Hindlimb muscle (tissue), 1 donor: ENCODE results near the gene RAB5IF. TPM values are rescaled to one million over a fixed set of nuclear protein-coding genes. Genes with fewer than 3 reads are reported as not detected.
"Not testable (repeated sequence)": the region's sequence is repeated elsewhere in the genome, so short reads cannot be mapped to it uniquely, and the experiment has no call there.

Experiments used
- DNase-seq: peaks from one replicate; pipeline ENCODE4 v3.0.0-alpha.2; 2013
- polyA plus RNA-seq: library from polyadenylated mRNA; unstranded; fragments of 120-200 nt; gene quantifications from one replicate; pipeline ENCODE4 v1.2.1, GENCODE V29; 2013; ENCODE audit not compliant: insufficient read length

The RAB5IF gene, protein sequence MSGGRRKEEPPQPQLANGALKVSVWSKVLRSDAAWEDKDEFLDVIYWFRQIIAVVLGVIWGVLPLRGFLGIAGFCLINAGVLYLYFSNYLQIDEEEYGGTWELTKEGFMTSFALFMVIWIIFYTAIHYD
- 41.2 TPM for polyA plus RNA-seq

DNA sequence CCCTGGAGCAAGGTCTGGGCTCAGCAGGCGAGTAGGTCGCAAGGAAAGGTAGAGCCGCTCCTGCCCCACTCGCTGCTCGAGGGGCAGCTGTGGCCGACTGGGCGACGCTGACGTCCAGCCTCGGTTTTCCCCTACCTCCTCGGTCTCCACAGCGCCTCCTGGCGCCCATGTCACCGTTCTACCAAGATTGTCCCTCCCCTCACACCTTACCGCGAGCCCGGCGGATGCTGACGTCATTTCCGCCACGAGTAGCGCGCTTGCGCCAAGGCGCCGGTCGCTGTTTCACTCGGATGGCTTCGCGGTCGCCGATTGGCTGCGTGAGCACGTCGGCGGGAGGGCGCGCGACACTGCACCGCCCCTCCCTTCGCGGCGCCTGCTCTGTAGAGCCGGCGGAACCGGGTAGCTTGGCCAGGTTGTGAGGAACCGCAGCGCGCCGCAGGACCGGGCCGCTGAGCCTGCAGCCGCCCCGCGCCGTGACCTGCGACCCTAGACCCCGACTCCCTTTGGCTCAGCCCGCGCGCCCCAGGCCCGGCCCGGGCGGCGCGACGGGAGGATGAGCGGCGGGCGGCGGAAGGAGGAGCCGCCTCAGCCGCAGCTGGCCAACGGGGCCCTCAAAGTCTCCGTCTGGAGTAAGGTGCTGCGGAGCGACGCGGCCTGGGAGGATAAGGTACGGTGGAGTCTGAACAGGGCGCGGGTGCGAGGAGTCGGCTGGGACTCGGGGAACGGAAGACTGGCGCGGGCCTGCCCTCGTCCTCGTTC is at the start of gene RAB5IF:
RAB5IF (plus strand) TSS at position 381 of the 759 bp plus-strand sequence; CDS start at position 554, 173 bp downstream.
- peak; percentile 100 for DNase-seq

DNA sequence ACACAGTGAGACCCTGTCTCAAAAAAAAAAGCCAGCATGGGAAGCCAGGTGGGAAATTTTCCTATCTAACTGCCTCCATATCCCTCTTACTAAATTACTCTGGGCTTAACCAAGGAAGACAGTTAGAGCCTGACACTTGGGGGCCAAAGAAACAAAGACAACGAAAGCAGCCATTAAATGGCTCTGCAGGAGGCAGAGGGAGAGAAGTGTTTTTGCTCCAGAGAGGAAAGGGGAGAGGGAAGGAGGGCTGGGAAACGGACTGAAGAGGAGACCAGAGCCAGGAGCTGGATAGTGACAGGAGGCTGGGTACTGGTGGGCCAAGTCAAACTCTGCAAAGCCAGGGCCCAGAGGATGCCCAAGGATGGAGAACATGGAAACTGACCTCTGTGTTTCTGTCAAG is 42.9 kb upstream of the RAB5IF start:
- no peak for DNase-seq

DNA sequence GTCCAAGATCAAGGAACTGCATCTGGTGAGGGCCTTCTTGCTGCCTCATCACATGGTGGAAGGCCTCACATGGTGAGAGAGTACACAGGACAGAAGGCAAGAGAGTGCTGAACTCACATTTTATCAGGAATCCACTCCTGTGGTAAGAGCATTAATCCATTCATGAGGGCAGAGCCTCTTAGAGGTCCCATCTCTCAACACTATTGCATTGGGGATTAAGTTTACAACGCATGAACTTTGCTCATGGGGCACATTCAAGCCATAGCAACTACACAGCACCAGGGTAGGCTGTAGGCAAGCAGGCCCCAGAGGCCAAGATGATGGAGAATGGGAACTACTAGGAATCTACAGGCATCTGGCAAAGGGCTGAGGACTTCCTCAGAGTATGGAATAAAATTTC is 42.2 kb upstream of the RAB5IF start:
- DNase-seq: no peak

DNA sequence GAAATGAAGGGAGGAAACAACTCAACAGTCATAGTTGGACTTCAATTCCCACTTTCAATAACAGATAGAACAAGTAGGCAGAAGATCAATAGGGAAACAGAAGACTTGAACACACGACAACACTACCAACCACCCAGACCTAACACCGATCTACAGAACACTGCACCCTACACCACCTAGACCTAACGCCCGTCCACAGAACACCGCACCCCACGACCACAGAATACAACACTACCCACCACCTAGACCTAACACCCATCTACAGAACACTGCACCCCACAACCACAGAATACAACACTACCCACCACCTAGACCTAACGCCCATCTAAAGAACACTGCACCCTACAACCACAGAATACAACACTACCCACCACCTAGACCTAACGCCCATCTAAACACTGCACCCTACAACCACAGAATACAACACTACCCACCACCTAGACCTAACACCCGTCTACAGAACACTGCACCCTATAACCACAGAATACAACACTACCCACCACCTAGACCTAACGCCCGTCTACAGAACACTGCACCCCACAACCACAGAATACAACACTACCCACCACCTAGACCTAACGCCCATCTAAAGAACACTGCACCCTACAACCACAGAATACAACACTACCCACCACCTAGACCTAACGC is 41.4 kb upstream of the RAB5IF start:
- DNase-seq: not testable (repeated sequence)

DNA sequence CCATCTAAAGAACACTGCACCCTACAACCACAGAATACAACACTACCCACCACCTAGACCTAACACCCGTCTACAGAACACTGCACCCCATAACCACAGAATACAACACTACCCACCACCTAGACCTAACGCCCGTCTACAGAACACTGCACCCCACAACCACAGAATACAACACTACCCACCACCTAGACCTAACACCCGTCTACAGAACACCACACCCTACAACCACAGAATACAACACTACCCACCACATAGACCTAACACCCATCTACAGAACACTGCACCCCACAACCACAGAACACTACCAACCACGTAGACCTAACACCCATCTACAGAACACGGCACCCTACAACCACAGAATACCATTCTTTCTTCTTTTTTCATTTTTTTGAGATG is 40.9 kb upstream of the RAB5IF start:
- not testable (repeated sequence) for DNase-seq

DNA sequence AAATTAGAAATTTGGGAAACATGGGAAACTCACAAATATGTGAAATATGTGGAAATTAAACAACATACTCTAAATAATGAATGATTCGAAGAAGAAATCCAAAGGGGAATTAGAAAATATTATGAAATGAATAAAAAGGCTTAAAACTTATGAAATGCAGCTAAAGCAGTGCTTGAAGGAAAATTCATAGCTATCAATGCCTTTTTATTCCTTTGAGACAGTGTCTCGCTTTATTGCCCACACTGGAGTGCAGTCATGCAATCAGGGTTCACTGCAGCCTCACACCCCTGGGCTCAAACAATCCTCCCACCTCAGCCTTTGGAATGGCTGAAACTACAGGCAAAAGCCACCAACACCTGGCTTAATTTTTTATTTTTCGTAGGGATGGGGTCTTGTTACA is 40.1 kb upstream of the RAB5IF start:
- no peak for DNase-seq

DNA sequence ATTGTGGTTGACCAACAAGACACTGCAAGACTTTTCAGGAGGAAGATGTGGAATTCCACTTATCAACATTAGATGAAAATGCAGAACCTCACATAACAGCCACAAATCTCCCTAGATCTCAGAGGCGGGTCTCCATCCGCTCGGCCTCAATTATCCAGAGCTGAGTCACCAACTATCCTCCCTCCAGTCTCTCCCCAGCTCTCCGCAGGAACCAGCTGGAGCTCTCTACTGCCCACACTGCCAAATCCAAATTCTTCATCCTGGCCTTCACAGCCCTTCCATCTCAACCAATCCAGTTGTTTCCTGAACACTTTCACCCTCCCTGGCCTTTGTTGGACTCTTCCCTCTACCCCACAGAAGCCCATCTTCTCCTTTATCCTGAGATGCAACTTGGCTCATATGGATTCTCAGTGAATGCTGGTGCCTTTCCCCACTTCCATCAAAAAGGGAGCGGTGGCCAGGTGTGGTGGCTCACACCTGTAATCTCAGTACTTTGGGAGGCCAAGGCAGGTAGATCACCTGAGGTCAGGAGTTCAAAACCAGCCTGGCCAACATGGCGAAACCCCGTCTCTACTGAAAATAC is 35.6 kb upstream of the RAB5IF start:
- DNase-seq: no peak

DNA sequence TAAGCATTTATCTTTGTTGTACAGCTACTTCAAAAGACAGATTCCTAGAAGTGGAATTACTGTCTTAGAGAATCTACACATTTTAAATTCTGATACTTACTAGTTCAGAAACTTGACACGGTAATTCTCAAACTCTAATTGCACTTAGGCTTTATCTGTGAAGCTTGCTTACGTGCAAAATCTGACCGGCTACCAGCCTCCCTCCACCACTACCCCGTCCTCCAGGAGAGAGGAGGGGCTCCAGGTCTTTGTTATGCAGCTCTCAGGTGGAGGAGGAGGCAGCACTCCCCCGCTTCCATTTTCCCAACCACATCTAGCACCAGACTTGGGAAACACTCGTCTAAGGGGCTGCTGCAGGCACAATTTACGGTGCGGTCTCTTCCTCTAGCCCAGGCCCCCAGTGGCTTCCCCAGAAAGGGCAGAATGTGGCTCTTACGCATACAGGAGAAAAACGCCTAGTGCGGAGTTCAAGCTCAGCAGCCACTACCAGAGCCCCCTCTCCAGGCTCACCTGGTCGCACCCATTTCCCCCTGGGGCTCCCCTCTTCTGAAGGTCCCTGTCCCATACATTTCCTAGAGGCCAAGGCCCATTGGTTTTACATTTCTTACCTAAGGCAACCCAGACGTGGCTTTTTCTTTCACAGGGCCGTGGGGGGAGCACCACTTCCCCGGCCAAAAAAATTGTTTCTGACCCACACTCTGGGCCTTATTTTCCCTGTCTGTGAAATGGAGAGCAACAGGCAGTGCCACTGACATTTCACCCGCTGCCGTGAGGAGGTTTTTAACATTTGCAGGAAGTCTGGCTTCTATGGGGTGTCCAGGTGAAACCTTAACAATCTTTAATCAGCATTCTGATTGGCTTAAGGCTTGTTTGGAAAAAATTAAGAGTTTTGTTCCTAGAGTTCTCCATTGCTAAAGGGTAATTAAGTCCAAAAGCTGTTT is 33.7 kb upstream of the RAB5IF start:
- no peak for DNase-seq

DNA sequence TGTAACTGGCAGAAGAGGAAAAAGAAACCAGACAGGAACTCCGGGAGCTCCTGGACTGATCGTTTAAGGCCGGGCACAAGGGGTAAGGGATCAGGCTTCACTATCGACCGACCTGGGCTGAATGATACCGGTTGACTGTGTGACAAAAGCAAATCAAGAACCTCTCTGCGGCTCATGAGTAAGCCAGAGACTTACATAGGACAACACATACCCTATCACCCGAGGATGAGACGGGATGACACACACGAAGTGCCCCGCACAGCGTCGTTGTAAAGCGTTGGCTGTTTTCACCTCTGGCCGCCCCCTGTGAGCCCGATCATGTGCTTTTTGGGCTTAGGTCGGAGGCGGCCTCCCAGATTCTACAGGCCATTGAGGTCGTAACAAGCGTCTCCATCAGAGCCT is 32.9 kb upstream of the RAB5IF start:
- DNase-seq: no peak

DNA sequence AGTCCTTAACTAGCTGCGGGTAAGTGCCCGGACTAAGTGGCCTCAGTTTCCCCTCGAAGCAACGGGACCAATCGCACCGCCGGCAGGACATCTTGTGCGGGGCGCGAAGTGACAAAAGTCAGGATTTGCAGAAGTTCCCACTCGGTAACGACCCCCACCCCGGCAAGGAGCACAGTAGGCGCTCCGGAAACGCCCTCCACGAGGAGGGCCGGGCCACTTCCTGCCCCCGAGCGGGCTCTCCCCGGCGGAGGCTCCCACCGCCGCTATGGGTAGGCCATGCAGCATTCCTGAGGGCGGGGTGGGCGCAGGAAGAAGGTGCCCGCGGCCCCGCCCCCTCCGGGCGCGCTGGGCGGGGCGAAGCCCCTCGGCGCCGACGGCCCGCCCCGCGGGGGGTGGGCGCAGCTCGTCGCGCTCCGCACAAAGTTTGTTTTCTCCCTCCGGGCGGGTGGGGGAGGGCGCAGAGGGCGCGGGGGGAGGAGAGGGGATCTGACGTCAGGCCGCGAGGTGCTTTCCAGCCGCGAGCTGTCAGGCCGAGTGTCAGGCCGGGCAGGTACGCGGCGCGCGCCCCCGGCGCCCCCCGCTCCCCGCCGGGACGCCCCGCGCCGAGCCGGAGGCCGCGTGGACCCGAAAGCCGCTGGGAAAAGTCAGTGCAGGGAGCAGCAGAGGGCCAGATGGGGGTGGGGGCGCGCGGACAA is 32.3 kb upstream of the RAB5IF start, which contains the start of gene TGIF2:
TGIF2 (plus strand) TSS at position 495 of the 695 bp plus-strand sequence. CDS start 5,178 bp downstream, outside the sequence.
- DNase-seq: peak; percentile 89

DNA sequence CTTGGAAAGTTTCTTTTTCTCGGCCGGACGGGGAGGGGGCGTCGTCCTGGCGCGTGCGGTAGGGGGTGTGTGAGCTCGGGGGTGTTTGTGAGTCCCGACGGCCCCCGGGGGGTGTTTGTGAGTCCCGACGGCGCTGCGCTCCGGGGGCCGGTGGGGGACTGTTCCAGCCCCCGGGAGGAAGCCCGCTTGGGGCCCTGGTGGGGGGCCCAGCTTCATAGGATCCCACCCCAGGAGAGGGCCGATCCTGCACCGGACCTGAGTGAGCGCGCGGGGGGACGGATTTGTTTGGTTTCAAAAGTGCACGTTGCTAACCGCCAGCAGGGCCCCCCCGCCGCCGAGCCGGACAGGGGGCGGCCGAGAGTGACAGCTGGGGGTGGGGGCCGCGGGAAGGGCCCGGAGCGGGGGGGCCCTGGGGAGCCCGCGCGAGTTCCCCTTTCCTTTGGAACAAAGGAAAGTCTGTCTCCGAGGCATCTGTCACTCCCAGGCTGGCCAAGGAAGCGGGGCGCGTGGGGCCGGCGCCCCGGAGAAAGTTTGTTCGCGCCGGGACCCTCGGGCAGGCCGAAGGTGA is 31.7 kb upstream of the RAB5IF start:
- peak; percentile 45 for DNase-seq

DNA sequence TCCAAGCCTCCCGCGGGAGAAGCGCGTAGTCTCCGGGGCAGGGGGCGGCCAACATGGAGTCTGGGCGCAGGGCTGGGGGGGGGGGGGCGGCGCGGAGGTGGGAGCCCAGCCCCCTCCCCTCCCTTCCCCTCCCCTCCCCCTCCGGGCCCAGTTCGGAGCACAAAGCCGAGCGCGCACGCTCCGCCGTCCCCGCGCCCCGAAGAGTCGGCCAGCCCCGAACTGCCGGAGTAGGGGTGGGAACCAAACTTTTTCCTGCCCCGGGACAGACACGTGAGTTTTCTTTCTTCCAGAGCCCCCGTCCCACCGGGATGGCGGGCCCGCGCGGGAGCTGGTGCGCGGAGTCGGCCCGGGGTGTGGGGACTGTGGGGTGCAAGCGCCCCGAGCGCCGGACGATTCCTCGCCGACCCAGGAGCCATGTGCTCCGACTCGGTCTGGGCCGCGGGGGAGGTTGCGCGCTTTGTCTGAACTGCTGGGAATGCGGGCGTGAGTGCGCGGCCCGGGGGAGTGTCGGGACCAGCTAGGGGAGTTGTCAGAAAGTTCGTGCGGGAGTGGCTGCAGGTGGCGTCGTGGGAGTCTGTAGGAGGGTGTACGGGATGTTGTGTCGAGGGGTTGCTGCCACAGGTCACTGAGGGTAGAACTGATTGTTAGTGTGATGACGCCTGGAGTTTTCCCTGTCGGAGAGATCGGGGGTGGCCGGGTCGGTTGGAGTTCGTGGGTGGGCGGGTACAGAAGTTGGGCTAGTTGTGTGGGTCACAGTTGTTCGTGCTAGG is 31.0 kb upstream of the RAB5IF start:
- peak; percentile 48 for DNase-seq

DNA sequence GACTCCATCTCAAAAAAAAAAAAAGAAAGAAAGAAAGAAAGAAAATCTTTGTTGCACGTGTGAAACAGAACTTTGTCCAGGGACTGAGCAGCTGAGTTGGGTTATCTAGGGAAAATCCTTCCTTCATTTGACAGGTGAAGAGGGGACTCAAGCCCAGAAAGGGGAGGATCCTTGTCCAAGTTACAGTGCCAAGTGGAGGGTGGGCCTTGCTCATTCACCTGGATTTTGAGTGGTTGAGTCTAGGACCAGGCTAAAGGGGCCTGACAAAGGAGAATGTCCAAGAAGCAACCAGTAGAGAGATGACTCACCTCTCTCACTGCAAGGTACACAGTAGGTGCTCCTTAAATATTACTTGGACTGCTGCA is 29.5 kb upstream of the RAB5IF start:
- DNase-seq: no peak

DNA sequence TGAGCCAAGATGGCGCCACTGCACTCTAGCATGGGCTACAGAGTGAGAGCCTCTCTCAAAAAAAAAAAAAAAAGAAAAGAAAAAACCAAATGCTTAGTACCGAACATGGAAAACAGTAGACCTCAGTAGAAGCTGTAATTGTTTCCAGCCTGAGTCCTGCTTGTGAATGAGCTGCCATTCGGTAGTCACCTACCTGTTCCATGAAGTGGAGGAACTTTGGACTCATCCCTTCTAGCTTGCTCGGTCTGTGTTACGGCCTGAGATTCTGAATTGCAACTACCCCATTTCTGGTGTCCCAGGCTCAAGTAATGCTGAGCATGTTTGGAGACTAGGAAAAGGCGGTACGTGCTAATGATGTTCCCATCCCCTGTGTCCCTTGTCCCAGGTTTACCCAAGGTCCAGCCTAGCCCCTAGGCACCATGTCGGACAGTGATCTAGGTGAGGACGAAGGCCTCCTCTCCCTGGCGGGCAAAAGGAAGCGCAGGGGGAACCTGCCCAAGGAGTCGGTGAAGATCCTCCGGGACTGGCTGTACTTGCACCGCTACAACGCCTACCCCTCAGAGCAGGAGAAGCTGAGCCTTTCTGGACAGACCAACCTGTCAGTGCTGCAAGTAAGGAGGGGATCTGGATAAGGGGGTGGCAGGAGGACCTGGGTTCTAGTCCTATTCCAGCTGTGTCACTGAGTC is 27.1 kb upstream of the RAB5IF start:
- no peak for DNase-seq

DNA sequence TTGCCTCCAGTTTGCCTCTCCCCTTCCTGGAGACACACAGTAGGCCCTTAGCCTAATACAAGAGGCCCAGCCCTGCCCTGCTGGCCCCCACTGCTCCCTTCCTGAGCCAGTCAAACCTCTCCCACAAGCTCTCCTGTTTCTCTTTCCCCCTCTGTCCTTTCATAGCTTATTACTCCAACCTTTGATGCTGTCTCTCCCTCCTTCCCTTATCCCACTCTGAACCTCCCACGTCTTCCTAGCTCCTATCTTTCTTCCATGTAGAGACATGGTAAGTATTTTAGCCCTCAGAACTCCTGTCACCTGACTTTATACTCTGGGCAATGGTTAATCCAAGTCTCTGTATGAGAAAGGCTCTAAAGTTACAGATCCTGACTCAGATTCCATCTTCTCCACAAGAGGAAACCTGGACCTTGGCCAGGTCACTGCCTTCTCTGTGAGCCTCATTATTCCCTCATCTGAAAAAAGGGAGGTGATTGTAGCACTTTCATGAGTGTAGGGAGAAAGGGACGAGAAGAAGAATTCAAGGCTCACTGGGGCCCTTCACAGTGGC is 25.5 kb upstream of the RAB5IF start:
- DNase-seq: no peak

DNA sequence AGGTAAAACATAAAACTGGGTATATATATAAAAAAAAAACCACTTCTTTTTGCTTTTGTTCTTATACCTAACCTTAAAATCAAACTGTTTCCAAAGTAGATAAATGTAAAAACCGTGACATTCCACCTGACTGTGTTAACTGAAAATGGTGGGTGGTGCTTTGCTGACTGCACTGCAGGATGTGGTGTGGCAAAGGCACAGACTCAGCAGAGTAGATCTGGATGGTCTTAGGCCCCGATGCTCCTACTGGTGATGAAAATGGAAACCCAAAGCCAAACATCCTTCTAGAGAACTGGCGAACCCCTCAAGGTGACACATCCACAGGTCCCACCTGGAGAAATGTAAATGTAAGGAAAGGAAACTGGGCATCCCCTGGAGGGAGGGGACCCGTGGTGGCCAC is 23.3 kb upstream of the RAB5IF start:
- DNase-seq: no peak

DNA sequence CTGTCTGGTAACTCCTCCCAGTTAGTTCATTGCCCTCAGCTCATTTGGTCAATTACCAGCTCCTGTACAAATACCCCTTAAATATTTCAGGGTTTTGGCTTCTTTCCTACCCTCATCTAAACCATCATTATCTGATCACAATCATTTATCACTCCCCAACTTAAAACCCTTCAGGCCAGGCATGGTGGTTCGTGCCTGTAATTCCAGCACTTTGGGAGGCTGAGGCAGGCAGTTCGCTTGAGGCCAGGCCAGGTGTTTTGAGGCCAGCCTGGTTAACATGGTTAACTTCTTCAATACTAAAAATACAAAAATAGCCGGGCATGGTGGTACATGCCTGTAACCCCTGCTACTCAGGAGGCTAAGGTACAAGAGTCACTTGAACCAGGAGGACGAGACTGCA is 22.8 kb upstream of the RAB5IF start:
- no peak for DNase-seq

DNA sequence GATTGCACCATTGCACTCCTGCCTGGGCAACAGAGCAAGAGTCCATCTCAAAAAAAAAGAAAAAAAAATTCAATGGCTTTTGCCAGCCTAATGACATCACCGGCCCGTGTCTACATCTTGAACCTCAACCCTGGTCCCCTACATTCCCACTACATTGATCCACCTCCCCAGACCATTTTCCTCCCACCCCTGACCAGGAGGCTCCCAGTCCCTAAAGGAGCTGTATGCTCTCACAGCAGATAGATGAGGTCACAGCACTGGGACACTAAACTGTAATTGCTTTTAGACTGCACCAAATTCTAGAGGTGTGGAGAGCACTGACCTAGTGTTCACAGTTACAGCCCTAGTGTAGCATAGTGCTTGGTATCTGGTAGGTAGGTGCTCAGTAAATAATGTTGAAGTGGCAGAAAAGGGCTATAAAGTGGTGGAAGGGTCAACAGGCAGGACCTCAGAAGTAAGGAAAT is 21.5 kb upstream of the RAB5IF start:
- no peak for DNase-seq

DNA sequence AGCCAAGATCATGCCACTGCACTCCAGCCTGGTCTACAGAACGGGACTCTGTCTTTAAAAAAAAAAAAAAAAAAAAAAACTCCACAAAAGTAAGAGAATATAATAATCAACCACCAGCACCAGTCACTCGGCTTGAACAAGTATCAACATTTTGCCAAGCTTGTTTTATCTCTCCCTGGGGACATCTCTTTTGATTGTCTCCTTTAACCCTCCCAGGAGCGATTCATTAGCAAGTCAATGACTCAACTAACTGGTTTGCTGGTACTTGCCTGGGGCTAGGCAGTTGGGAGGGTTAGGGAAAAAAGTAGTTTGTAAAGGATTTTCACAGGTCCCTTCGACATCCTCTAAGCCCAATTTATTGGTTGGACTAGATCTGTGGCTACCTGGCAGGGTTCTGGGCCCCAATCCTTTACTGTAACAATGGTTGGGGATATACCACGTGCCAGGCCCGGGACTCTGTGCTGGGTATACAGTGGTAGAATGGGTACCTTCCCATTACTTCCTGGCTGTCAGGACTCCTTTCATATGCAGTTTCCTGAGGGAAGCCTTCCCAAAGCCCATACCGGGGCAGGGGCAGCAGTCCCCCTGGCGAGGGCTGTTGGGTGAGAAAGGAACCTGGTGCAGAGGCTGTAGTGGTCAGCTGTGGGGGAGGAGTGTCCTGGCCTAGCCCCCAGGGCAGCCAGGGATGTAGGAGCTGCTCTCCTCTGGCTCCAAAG is 20.0 kb upstream of the RAB5IF start:
- DNase-seq: no peak
